Activated T-cell treated with anti-CD3 and anti-CD28 coated beads for 48 hours (primary cell): ENCODE measurements around the gene POLN.
A peak's percentile ranks its signal among the peaks of the same experiment; 100 is the strongest.
"Not testable (repeated sequence)": the region's sequence is repeated elsewhere in the genome, so short reads cannot be mapped to it uniquely, and the experiment has no call there.

Source experiments
- DNase-seq: peaks from one replicate; pipeline ENCODE4 v3.0.0-alpha.2; 2020; ENCODE audit warnings: low read depth

The POLN gene

DNA sequence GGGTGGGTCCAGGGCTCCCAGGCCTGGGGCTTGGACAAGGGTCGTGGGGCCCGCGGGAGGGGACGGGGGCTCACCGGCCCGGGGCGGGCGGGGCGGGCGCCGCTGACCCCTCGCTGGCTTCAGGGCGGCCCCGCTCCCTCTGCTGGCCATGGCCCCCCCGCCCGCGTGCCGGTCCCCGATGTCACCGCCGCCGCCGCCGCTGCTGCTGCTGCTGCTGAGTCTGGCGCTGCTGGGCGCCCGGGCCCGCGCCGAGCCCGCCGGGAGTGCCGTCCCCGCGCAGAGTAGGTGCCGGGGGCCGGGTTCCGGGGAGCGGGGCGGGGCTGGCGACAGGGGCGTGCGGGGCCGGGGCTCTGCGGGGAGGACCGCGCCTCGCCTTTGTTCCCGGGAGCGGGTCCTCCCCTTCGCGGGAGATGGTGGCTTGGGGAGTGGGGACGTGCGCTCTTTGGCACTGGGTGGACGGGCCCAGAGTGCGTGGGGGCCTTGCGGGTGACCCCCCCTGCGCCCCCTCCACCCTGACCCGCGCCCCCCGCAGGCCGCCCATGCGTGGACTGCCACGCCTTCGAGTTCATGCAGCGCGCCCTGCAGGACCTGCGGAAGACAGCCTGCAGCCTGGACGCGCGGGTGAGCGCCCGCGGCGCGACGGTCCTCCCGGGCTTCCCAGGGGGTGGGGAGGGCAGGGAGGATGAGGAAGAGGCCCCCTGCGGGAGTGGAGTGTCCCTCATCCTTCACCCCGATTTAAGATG is 199.5 kb downstream of the POLN start:
- no peak for DNase-seq

DNA sequence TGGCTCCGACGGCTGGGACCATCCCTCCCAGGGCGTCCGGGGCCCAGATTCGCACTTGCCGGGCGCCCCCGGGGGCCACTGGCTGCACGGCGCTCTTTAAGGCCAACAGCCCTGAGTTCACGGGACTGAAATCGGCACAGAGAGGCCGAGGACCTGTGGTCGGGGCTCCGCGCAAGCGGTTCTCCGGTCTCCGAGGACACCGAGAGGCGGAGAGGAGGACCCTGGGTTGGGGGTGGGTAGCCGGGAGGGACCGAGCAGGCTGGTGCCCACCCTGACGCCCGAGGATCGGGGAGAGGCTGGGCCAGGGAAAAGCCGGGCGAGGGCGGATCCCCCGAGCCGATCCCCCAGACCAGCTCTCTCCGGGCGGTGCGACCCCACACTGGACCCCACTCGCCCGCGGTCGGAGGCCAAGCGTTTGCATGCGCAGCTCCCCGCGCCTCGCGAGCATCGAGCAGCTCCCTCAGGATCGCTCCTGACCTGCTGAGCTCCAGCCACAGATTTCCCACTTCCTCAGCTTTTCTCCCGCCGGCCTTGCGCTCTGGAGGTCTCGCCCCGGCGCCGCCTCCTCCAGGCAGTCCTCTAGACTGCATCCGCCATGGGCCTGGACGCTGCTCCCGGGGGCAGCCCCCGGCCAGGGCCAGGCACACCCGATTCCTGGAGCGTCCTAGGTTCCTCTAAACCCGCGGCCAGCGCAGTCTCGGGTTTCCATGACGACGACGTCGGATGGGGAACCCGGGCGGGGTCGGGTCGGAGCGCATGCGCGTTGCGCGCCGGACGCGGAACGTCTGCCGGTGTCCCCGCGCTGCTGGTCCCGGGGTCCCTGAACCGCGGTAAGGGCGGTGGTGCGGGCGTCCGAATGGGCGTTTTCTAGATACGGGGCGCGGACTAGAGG is 200.4 kb downstream of the POLN start:
- peak; percentile 88 for DNase-seq

DNA sequence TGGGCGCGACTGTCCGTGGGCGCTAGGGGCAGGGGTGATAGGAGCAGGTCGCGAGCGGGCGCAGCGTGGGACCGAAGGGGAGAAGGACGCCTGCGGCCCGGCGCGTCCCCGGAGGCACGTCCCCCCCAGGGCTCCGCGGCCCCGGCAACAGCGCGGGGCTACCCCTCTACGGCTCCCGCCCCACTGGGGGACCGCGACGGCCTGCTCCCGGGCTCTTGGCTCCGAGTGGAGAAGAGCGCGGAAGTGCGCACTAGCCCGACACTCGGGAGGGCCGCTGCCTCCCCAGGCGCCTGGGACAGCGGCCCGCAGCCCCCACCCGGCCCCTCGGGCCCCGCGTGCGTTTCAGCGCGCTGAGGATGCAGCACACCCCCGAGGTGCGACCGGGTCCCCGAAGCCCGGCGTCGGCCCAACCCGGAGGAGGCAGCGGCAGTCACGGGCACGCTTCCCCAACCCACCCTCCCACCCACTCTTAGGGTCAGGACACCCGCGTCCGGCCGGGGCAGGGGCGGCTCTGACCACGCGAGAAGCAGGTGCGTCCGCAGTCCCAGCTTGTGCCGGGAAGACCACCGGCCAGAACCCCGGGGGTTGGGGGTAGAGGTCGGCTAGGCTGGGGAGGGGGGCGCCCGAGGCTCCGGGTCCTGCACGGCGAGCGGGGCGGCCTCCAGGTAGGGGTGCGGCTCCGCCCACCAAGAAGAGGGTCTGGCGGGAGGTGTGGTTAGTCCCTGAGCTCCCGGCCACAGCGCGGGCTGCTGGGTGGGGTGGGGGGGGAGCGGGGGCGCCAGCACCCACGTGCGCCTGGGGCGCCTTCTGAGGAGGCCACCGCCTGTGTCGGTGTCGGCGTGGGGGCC is 201.3 kb downstream of the POLN start:
- no peak for DNase-seq

DNA sequence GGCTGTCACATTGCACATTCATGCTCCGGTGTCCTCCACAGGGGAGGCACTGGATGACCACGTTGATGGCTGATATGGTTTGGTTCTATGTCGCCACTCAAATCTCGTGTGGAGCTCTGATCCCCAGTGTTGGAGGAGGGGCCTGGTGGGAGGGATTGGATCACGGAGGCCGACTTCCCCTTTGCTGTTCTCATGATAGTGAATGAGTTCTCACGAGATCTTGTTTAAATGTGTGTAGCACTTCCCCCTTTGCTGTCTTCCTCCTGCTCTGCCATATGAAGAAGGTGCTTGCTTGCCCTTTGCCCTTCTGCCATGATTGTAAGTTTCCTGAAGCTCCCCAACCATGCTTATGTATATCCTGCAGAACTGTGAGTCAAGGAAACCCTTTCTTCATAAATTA is 205.1 kb downstream of the POLN start:
- DNase-seq, result no peak

DNA sequence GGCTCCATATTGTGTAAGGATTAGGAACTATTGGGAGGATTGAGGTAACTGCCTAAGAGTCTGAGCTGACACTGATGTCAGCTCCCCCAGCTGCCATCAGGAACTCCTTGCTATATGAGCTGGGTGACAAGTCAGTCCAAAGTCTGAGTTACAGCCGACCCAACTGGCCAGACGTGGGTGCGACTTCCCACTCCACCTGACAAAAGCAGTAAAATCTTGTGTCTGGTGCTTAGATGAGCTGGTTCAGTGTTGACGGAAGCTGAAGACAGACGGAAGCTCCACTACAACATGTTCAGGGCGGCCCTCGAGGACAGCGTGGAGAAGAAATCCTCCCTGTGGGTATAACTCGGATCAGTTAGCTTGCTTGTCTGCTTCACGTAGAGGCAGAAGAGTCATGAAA is 205.6 kb downstream of the POLN start:
- DNase-seq, result no peak

DNA sequence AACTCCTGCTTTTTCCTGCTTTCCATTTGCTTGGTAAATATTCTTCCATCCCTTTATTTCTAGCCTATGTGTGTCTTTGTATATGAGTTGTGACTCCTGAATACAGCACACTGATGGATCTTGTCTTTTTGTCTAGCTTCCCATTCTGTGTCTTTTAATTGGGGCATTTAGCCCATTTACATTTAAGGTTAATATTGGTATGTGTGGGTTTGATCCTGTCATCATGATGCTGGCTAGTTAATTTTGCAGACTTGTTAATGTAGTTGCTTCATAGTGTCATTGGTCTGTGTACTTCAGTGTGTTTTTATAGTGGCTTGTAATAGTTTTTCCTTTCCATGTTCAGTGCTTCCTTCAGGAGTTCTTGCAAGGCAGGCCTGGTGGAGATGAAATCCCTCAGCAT is 210.8 kb downstream of the POLN start:
- DNase-seq, result not testable (repeated sequence)

DNA sequence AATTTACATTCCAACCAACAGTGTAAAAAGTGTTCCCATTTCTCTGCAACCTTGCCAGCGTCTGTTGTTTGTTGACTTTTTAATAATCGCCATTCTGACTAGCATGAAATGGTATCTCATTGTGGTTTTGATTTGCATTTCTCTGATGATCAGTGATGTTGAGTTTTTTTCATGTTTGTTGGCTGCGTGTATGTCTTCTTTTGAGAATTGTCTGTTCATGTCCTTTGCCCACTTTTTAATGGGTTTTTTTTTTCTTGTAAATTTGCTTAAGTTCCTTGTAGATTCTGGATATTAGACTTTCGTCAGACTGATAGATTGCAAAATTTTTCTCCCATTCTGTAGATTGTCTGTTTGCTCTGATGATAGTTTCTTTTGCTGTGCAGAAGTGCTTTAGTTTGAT is 214.8 kb downstream of the POLN start:
- not testable (repeated sequence) for DNase-seq

DNA sequence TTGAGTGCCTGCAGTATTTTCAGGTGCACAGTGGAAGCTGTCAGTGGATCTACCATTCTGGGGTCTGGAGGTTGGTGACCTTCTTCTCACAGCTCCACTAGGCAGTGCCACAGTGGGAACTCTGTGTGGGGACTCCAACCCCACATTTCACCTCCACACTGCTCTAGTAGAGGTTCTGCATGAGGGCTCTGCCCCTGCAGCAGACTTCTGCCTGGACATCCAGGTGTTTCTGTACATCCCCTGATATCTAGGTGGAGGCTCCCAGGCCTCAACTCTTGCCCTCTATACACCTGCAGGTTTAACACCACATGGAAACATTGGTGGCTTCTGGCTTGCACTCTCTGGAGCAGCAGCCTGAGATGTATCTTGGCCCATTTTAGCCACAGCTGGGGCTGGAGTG is 216.1 kb downstream of the POLN start:
- DNase-seq, result no peak

DNA sequence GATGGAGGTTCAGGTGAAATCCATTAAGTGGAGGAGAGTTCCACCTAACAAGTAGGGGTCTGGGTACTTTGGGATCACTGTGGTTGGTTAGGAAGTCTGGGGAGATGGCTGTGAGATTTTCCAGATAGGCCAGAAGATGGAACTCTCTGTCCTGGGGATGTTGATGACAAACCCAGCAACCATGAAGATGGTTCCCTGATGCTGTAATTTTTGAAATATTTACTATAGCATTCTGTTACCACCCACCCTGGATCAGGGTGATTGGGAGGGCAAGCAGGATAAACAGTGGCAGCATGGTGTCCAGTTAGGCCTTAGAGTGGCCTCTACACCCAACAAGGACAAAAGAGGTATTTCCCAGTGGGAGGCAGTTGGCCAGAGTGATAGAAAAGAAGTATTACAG is 217.2 kb downstream of the POLN start:
- no peak for DNase-seq
